ENCODE data around the gene SLC6A13. TPM values are rescaled to one million over a fixed set of nuclear protein-coding genes. Genes with fewer than 3 reads are reported as not detected.

SLC6A13 gene
- total and polyA plus RNA-seq, 10 of the 15 experiments (the other 5 are each of a cell fraction or from before 2014, with no cell fraction given), result 0.18 to 1.2 (median 0.20) TPM; not detected in 3

- ChIA-PET RAD21 (ENCODE audit: unreplicated experiment) (no interaction called here), POLR2A (interaction anchor here (0.7 kb wide), 1 partner anchor 38 kb away, joined by 3 read pairs; no protein-coding TSS in a partner anchor), SMC1A (ENCODE audit: uncharacterized antibody, unreplicated experiment) (interaction anchor here (0.7 kb wide), 1 partner anchor 15 kb away, joined by 3 read pairs; no protein-coding TSS in a partner anchor), CTCF (no interaction called here)
- 20% methylated on average over 12 of the region's 13 CpGs for WGBS (ENCODE audit: insufficient coverage, insufficient replicate concordance, low lambda C conversion rate, missing lambda C conversion rate)
- Histone ChIP-seq H3K27me3 (replicated peaks in 1 of 2; ENCODE audit: control insufficient read depth in 2 of 2, insufficient read depth in 2 of 2, low read length in 1 of 2) (no peaks in the 10 kb centered on the region), H3K4me2 (ENCODE audit: control insufficient read depth, insufficient read depth) (no peak overlapping the region), H3K4me3 (no peak overlapping the region), H3K79me2 (ENCODE audit: control insufficient read depth, insufficient read depth, low read length) (no peaks in the 10 kb centered on the region), H4K20me1 (ENCODE audit: control insufficient read depth, insufficient read depth) (no peaks in the 10 kb centered on the region), H3K4me1 (ENCODE audit: control insufficient read depth, insufficient read depth, low read length) (no peaks in the 10 kb centered on the region), H3K9ac (ENCODE audit: control insufficient read depth, insufficient read depth, low read length) (no peak overlapping the region), H3K9me3 (replicated peaks; ENCODE audit: control insufficient read depth, insufficient read depth, low read length) (peaks cover 6% of the 10 kb centered on the region; the same call in 2 of the 3 replicates), H2AFZ (ENCODE audit: control insufficient read depth, low read depth, low read length) (no peak overlapping the region), H3K27ac (ENCODE audit: control insufficient read depth, insufficient read depth) (no peak overlapping the region), H3K36me3 (ENCODE audit: control insufficient read depth in 2 of 2, insufficient read depth in 2 of 2, low read length in 1 of 2) (no peaks in the 10 kb centered on the region)
- BruUV-seq (replicated peaks), result no TSS peak
- no peak for DNase-seq (ENCODE audit: low read depth, low spot score)
- in situ Hi-C loops (cut with MboI), result no loop called here
- peak; percentile 24; the same call in 1 of the 3 replicates for ATAC-seq
- no peak for FAIRE-seq
- intact Hi-C loops (cut with micrococcal nuclease; ENCODE audit: unreplicated experiment), result no loop called here
- TF ChIP-seq POLR2A (IDR thresholded peaks at IDR 0.05; ENCODE audit: low read depth, low read length) (no peak), SREBF1 (IDR thresholded peaks at IDR 0.05; ENCODE audit: low read length) (no peak), MTA2 (IDR thresholded peaks at IDR 0.05; ENCODE audit: low read depth) (no peak), BCL11A (IDR thresholded peaks at IDR 0.05; ENCODE audit: low read depth, low read length) (no peak), NR2C1 (IDR thresholded peaks at IDR 0.05) (no peak), MTA3 (IDR thresholded peaks at IDR 0.05; ENCODE audit: borderline replicate concordance, low read length) (no peak), EZH2 (IDR thresholded peaks at IDR 0.05; ENCODE audit: borderline replicate concordance, control insufficient read depth, low read depth, low read length) (no peak), GABPA (IDR thresholded peaks at IDR 0.05; ENCODE audit: low read depth) (no peak), YY1 (IDR thresholded peaks at IDR 0.05; ENCODE audit: low read depth, low read length) (no peak), HSF1 (IDR thresholded peaks at IDR 0.05; ENCODE audit: low read depth, low read length) (no peak), SUPT20H (IDR thresholded peaks at IDR 0.05; ENCODE audit: borderline replicate concordance, control insufficient read depth, low read depth, low read length) (no peak), ZNF274 (IDR thresholded peaks at IDR 0.05; ENCODE audit: insufficient read depth, insufficient read length) (no peak)
- TF ChIP-seq, protein P1, sequence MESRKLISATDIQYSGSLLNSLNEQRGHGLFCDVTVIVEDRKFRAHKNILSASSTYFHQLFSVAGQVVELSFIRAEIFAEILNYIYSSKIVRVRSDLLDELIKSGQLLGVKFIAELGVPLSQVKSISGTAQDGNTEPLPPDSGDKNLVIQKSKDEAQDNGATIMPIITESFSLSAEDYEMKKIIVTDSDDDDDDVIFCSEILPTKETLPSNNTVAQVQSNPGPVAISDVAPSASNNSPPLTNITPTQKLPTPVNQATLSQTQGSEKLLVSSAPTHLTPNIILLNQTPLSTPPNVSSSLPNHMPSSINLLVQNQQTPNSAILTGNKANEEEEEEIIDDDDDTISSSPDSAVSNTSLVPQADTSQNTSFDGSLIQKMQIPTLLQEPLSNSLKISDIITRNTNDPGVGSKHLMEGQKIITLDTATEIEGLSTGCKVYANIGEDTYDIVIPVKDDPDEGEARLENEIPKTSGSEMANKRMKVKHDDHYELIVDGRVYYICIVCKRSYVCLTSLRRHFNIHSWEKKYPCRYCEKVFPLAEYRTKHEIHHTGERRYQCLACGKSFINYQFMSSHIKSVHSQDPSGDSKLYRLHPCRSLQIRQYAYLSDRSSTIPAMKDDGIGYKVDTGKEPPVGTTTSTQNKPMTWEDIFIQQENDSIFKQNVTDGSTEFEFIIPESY (IDR thresholded peaks at IDR 0.05), result no peak
- TF ChIP-seq, protein P2, sequence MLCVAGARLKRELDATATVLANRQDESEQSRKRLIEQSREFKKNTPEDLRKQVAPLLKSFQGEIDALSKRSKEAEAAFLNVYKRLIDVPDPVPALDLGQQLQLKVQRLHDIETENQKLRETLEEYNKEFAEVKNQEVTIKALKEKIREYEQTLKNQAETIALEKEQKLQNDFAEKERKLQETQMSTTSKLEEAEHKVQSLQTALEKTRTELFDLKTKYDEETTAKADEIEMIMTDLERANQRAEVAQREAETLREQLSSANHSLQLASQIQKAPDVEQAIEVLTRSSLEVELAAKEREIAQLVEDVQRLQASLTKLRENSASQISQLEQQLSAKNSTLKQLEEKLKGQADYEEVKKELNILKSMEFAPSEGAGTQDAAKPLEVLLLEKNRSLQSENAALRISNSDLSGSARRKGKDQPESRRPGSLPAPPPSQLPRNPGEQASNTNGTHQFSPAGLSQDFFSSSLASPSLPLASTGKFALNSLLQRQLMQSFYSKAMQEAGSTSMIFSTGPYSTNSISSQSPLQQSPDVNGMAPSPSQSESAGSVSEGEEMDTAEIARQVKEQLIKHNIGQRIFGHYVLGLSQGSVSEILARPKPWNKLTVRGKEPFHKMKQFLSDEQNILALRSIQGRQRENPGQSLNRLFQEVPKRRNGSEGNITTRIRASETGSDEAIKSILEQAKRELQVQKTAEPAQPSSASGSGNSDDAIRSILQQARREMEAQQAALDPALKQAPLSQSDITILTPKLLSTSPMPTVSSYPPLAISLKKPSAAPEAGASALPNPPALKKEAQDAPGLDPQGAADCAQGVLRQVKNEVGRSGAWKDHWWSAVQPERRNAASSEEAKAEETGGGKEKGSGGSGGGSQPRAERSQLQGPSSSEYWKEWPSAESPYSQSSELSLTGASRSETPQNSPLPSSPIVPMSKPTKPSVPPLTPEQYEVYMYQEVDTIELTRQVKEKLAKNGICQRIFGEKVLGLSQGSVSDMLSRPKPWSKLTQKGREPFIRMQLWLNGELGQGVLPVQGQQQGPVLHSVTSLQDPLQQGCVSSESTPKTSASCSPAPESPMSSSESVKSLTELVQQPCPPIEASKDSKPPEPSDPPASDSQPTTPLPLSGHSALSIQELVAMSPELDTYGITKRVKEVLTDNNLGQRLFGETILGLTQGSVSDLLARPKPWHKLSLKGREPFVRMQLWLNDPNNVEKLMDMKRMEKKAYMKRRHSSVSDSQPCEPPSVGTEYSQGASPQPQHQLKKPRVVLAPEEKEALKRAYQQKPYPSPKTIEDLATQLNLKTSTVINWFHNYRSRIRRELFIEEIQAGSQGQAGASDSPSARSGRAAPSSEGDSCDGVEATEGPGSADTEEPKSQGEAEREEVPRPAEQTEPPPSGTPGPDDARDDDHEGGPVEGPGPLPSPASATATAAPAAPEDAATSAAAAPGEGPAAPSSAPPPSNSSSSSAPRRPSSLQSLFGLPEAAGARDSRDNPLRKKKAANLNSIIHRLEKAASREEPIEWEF (IDR thresholded peaks at IDR 0.05; ENCODE audit: insufficient replicate concordance, low read depth, low read length), result no peak
These were observed 25.4 kb downstream of the SLC6A13 start for GRCh38 chr12:237026-237815.
